ENCODE data around the gene SUCLA2. TPM values are rescaled to one million over a fixed set of nuclear protein-coding genes. Genes with fewer than 3 reads are reported as not detected.

The SUCLA2 gene
- total RNA-seq, 2 donors from 2014 or later: 60.5 to 71.4 TPM

- intact Hi-C loops (cut with DNase I): no loop called here
- no peak for TF ChIP-seq CTCF (IDR thresholded peaks at IDR 0.05)
- DNase-seq: no peak
- H3K9ac ChIP-seq (ENCODE audit: low read depth in 2 of 2, low read length in 2 of 2): no peak overlapping the region
- no peaks in the 10 kb centered on the region for H3K36me3 ChIP-seq
- no peaks in the 10 kb centered on the region for H3K4me1 ChIP-seq
- no peaks in the 10 kb centered on the region for H3K9me3 ChIP-seq
- H3K27ac ChIP-seq: no peak overlapping the region
- no peak overlapping the region for H3K4me3 ChIP-seq
- H3K27me3 ChIP-seq: no peaks in the 10 kb centered on the region
Measured at GRCh38 chr13:47964863-47965262, 36.2 kb downstream of the SUCLA2 start.

- H3K27ac ChIP-seq: no peak overlapping the region
- no peak for DNase-seq
- no peaks in the 10 kb centered on the region for H3K4me1 ChIP-seq
- H3K9ac ChIP-seq (ENCODE audit: low read depth in 2 of 2, low read length in 2 of 2): no peak overlapping the region
- no peaks in the 10 kb centered on the region for H3K9me3 ChIP-seq
- no peak overlapping the region for H3K4me3 ChIP-seq
- no peaks in the 10 kb centered on the region for H3K27me3 ChIP-seq
- no peaks in the 10 kb centered on the region for H3K36me3 ChIP-seq
- intact Hi-C loops (cut with DNase I): no loop called here
- TF ChIP-seq CTCF (IDR thresholded peaks at IDR 0.05): no peak
Measured at GRCh38 chr13:47962237-47962636, 38.8 kb downstream of the SUCLA2 start.

GRCh38 chr13:47959468-47960247 lies 41.4 kb downstream of the SUCLA2 start:
- Histone ChIP-seq H3K36me3 (no peaks in the 10 kb centered on the region), H3K4me1 (no peaks in the 10 kb centered on the region)
- no peak for DNase-seq

GRCh38 chr13:47957073-47957472 lies 44.0 kb downstream of the SUCLA2 start:
- intact Hi-C loops (cut with DNase I): no loop called here
- Histone ChIP-seq H3K36me3 (no peaks in the 10 kb centered on the region), H3K9ac (ENCODE audit: low read depth in 2 of 2, low read length in 2 of 2) (no peak overlapping the region), H3K4me3 (no peak overlapping the region), H3K27ac (no peak overlapping the region), H3K9me3 (no peaks in the 10 kb centered on the region), H3K27me3 (no peaks in the 10 kb centered on the region), H3K4me1 (no peaks in the 10 kb centered on the region)
- no peak for TF ChIP-seq CTCF (IDR thresholded peaks at IDR 0.05)
- DNase-seq: no peak

More at GRCh38 chr13:47959468-47960247, 41.4 kb downstream of the SUCLA2 start:
- H3K9ac ChIP-seq (ENCODE audit: low read depth in 2 of 2, low read length in 2 of 2): no peak overlapping the region
- no peaks in the 10 kb centered on the region for H3K27me3 ChIP-seq
- H3K27ac ChIP-seq: no peak overlapping the region
- intact Hi-C loops (cut with DNase I): no loop called here
- no peak overlapping the region for H3K4me3 ChIP-seq
- TF ChIP-seq CTCF (IDR thresholded peaks at IDR 0.05): no peak
- H3K9me3 ChIP-seq: no peaks in the 10 kb centered on the region

- Histone ChIP-seq H3K9me3 (no peaks in the 10 kb centered on the region), H3K36me3 (no peaks in the 10 kb centered on the region)
Measured at GRCh38 chr13:47955836-47956235, 45.2 kb downstream of the SUCLA2 start.

More at GRCh38 chr13:47955836-47956235, 45.2 kb downstream of the SUCLA2 start:
- no peak overlapping the region for H3K9ac ChIP-seq (ENCODE audit: low read depth in 2 of 2, low read length in 2 of 2)
- no peaks in the 10 kb centered on the region for H3K27me3 ChIP-seq
- no peak overlapping the region for H3K4me3 ChIP-seq
- no peak for DNase-seq
- no peak overlapping the region for H3K27ac ChIP-seq
- TF ChIP-seq CTCF (IDR thresholded peaks at IDR 0.05): no peak
- no peaks in the 10 kb centered on the region for H3K4me1 ChIP-seq
- intact Hi-C loops (cut with DNase I): no loop called here

Measured in colonic mucosa (tissue), 4 donors.